HEK293T (cell line): ENCODE measurements around the gene CYP4F2.
"Not testable (repeated sequence)": the region's sequence is repeated elsewhere in the genome, so short reads cannot be mapped to it uniquely, and the experiment has no call there.

ENCODE experiments used
- ARNT ChIP-seq: fragments of 450-650 bp; IDR thresholded peaks from 2 replicates; pipeline ENCODE4 v1.6.1; 2017; ENCODE audit warnings: mild to moderate bottlenecking
- CTBP1 ChIP-seq: fragments of 450-650 bp; IDR thresholded peaks from 2 replicates; pipeline ENCODE4 v1.6.1; 2016; ENCODE audit warnings: borderline replicate concordance
- FOXA1 ChIP-seq: fragments of 450-650 bp; IDR thresholded peaks from 2 replicates; pipeline ENCODE4 v1.6.1; 2016; ENCODE audit warnings: mild to moderate bottlenecking
- FOXK2 ChIP-seq: fragments of 450-650 bp; IDR thresholded peaks from 2 replicates; pipeline ENCODE4 v1.6.1; 2016; ENCODE audit warnings: mild to moderate bottlenecking
- L3MBTL2 ChIP-seq: fragments of 450-650 bp; conservative IDR thresholded peaks from 2 replicates; pipeline ENCODE4 v1.6.1; 2016; ENCODE audit warnings: mild to moderate bottlenecking
- LEF1 ChIP-seq: fragments of 450-650 bp; IDR thresholded peaks from 2 replicates; pipeline ENCODE4 v1.6.1; 2017; ENCODE audit warnings: mild to moderate bottlenecking, borderline replicate concordance
- TF ChIP-seq, protein P1 (sequence below): fragments of 450-650 bp; IDR thresholded peaks from 2 replicates; pipeline ENCODE4 v1.6.1; 2016

DNA sequence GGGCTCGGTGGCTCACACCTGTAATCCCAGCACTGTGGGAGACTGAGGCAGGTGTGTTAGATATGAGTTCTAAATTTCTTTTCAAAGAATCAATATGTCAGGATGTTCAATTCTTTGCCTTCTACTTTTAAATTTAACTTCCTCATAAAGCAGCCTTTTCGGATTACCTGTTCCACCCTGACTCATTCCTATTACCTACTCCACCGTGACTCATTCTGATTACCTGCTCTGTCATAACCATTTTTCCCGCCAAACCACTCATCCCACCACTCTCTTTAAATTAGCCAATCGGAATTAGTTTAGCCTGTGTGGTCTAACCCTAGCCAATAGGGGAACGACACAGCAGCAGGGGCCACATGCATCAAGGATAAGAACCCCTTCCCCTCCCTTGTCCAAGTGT is 24.1 kb downstream of the CYP4F2 start:
- not testable (repeated sequence) for TF ChIP-seq FOXK2, ARNT, LEF1, FOXA1, L3MBTL2, CTBP1
- TF ChIP-seq, protein P1, sequence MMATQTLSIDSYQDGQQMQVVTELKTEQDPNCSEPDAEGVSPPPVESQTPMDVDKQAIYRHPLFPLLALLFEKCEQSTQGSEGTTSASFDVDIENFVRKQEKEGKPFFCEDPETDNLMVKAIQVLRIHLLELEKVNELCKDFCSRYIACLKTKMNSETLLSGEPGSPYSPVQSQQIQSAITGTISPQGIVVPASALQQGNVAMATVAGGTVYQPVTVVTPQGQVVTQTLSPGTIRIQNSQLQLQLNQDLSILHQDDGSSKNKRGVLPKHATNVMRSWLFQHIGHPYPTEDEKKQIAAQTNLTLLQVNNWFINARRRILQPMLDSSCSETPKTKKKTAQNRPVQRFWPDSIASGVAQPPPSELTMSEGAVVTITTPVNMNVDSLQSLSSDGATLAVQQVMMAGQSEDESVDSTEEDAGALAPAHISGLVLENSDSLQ, result not testable (repeated sequence)
